NCI-H128 (cell line): Measurements from ENCODE around the gene NUAK2.

Source experiments
- DNase-seq: peaks from one replicate; lab custom pipeline; 2025; ENCODE audit not compliant: unreplicated experiment; lab: John Stamatoyannopoulos, UW

The NUAK2 gene

DNA sequence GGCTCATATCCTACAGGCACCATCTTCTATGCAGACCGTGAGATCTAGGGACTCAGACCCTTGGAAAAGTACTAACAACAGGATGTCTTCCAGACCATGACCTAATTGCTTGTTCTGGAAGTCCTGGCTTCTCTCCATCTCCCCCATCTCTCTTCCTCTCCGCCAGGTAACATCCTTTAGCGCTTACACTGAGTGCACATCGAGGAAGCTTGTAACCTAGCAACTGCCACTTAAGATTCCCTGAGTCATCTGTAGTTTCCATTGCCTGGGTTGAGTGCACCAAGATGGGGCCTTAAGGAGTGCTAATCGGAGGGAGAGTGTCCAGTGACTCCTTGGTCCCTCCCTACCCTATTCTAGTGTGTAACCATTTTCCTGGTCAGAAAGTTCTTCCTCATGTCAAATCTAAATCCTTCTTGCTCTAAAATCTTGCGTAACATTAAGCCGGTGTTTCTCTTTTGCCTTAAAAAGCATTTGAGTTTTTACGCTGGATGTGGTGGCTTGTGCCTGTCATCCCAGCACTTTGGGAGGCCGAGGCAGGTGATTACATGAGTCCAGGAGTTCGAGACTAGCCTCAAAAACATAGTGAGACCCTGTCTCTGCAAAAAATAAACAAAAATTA is 25.5 kb upstream of the NUAK2 start:
- no peak for DNase-seq

DNA sequence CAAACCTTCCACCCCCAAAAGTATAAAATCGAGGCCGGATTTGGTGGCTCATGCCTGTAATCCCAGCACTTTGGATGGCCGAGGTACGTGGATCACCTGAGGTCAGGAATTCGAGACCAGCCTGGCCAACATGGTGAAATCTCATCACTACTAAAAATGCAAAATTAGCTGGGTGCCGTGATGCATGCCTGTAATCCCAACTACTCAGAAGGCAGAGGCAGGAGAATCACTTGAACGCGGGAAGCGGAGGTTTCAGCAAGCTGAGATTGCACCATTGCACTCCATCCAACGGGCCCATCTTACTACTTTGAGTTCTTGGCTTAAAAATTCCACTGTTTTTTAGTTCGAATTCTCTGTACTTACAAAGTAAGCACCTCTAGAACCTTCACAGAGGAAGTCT is 24.2 kb upstream of the NUAK2 start:
- no peak for DNase-seq

DNA sequence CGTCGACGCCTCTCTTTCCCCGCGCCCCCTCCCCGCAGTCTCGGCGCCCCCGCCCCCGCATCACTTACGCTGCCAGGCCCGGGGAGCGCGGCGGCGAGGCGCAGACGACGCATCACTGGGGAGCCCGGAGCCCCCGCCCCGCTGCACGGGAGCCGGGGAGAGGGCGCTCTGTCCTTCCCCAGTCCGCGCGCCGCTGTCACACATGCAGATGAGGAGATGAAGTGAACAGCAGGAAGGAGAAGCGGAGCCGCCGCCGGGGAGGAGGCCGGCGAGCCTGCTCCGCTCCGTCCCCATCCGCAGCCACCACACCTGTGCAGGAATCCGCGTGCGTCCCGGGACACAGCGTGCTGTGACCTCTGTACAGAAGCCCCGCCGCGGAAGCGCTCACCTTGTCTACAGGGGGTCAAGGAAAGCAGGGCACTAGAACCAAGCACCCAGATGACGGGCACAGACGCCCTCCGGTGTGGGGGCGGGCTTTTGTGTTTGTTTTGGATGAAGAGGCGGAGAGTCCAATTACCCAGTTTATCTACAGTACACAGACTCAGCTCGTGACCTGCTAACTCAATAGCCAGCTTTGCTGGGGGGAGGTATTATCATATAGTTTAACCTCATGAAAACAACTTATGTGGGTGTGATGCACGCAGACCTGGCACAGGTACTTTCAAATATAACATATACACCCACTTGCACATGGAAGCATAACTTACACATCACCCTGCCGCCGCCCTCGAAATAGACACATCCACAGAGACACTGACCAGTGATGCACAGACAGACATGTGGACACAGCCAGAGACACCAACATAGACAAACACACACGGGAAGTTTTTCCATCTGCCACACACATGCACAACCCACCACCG is 22.8 kb upstream of the NUAK2 start:
- no peak for DNase-seq

DNA sequence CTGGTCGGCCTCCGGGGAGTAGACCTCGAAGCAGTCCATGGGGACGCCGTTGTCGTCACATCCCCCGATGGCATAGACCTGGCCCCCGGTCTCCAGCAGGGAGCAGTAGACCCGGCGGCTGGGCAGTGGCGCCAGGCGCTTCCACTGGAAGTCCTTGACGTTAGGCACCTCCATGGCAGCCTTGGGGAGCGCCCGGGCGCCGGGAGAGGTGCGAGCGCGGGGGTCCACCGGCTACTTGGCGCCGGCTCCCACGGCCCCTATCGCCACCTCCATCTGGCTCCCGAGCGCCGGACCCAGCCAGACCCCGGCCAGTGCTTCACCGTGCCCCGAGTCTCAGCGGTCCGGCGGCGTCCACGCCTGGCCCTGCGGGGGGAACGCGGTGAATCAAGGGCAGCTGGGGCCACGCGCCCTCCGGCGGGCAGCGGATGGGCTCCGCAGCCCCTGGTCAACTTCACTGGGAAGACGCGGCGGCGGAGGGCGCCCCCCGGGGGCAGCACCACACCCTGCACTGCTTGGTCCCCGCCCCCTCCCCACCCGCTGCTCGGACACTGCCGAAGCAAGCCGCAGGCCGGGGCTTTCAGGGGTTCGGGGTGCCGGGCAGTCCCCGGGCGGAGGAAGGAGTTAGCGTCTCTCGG is 22.0 kb upstream of the NUAK2 start:
- DNase-seq: no peak

DNA sequence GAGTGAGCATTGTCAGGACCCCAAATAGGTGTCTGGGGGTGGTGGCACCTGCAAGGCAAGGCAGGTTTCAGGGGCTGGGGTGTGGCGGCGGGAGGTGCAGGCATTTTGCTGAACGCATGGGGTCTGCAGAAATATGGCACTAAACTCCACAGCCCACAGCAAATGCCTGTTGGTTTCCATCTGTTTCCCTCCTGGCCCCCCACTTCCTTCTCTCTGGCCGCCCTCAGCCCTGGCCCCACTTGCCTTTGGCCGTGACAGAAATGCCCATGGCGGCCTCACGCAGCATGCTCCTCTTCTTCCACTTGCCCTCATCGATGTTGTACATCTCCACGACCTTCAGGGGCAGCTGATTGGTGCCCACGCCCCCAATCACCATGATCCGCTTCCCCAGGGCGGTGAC is 21.4 kb upstream of the NUAK2 start:
- no peak for DNase-seq

DNA sequence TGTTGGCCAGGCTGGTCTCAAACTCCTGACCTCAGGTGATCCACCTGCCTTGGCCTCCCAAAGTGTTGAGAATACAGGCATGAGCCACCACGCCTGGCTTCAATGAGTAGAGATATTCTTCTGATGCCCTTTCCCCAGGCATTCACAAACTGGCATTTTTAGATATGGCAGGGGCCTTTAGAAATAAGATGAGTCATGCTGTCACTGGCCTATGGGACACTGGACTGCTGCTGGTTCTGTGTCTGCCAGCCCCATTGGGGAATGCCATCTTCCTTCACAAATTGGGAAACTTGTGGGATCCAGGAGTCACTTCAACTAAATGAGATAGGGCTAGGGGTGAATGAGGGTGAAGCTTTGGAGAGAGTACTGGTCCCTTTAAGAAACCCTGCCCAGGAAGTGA is 19.1 kb upstream of the NUAK2 start:
- DNase-seq: no peak

DNA sequence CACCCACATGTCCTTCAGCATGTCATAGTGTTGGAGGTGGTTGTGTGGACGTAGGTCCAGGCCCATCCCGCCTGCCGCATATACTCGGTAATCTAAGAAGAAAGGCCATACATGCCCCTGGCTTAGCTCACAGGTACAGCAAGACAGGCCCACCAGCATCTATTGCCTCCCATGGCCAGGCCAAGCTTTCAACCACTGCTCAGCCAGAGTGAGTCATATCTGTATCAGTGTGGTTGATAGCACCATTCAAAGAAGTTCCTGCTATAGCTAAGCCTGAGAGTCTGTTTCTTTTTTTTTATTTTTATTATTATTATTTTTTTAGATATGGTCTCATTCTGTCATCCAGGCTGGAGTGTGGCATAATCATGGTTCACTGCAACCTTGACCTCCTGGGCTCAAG is 18.2 kb upstream of the NUAK2 start:
- DNase-seq: no peak

DNA sequence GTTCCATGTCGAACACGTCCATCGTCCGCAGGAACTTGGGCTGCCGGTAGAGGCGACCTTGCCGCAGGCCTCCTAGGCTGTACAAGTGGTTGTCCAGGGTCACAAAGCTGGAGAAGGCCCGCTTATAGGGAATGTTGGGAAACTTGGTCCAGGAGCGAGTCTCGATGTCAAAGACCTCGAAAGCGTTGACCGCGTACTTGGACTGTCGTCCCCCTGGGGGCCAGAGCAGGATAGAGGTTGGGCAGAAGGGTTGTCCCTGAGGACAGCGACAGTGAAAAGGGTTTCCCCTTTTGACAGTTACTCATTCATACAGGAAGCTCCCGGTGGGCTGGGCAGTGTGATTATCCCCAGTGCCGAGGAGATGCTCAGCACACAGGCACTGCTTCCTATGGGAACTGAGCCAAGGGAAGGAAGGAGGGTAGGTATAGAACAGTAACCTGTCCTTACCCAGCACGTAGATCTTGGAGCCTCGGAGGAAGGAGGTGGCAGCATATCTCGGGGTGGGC is 17.7 kb upstream of the NUAK2 start:
- no peak for DNase-seq

DNA sequence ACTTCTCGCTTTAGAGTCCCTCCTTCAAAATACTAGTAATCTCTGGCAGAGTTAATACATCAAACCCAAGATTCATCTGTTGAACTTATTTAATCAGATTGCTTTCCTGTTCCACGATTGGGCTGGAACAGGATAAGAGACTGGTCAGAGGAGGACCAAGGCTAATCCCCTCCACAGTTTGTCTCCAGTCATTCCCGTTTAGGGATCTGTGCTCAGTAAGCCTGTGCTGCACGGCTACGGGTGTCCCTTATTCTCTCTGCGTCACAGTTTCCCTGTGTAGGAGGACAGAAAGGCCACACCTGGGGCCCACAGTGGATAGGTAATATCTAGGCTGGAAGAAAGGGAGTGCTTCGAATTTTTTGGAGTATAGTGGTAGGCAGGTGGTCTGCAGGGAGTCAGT is 16.5 kb upstream of the NUAK2 start:
- DNase-seq: no peak

DNA sequence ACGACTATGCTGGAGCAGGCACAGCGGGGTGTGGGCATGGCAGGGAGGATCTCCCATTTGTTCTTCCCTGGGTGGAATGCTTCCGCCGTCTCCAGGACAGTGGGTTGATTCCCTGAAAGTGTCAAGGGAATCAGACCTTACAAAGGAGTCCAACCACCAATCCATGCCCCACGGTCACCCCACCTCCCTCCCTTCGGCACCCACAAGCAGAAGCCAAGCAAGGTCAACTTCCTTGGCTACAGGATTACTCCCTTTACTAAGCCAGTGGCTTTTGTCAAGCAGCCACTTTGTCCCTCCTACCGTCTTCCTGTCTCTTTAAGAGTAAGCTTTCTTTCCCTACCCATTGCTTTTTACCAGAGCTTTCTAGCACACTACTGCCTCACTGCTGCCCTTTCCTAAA is 15.9 kb upstream of the NUAK2 start:
- no peak for DNase-seq

DNA sequence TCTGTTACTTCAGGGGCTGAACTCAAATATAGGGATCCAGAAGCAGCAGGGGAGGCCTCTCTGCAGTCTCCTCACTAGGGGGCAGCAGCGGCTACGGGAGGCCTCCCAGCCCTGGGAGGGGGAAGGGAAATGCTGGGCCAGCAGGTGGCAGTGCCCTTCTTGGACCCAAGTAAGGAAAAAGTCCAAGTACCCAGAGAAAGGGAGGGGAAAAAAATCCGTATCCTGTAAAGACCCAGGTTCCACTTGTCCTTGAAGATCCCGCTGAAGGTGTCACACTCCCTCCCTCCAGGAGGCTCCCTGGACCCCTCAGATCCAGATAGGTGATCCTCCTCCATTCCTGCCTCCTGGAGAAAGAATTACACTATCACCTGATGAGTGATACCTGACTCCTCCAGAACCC is 14.1 kb upstream of the NUAK2 start:
- DNase-seq: peak; percentile 70

DNA sequence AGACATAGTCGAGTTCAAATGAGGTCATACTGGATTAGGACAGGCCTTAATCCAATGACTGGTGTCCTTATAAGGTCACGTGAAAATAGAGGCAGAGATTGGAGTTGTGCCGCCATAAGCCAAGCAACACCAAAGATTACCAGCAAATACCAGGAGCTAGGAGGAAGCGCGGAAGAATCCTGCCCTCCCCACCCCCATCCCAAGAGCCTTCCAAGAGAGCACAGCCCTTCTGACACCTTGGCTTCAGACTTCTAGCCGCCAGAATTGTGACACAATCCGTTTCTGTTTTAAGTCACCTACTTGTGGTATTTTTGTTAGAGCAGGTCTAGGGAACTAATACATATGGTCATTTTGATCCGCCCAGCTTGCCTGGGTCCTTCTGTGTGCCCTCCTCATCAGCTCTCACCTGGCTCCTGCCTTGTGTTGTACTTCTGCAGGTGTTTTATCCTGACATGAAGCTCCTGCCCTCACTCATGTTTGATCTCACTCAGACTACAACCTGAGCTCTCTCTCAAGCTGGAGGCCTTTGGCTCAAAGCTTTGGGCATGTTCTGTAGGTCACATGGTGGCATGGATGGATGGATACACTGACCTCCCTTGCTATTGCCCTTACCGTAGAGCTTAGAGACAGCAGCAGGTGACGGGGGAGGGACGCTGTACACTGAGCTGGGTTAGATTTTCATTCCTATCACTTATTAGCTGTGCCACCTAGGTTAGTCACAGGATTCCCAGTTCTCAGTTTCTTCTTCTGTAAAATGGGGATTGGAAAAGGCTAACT is 10.7 kb upstream of the NUAK2 start:
- no peak for DNase-seq

DNA sequence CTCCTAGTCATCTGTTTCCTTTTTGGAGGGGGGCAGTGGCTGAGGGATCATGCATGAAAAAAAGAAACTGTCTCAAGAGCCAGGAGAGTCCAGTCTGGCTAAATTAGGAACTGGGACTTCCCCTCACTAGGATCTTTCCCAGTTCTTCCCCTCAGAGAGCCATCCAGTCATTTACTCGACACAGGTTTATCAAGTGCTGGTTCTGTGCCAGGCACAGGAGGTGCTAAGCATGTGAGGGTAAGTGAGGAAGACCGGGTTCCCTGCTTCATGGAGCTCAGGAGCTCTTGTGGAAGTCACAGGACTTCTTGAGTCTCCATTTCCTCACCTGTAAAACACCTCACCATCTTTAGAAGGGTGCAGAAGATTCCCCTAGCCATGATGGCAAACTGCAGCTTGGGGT is 8.6 kb upstream of the NUAK2 start:
- no peak for DNase-seq

DNA sequence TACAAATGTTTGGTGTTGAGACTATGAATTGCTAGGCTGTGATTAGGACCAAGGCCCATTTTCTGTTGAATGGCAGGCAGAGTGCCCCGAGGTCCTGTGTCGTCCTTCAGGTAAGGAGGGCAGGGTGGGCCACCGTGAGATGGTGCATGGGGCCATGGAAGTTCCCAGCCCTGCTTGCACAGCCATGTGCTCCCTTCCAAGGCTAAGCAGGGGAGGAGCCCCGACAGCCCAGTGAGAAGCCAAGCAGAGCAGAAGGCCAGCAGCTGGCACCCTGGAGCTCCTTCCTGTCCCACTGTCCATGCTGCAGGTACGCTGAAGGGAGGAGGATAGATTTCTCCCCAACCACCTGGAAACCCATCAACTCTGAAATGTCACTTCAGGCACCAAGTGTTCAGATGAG is 8.2 kb upstream of the NUAK2 start:
- no peak for DNase-seq

DNA sequence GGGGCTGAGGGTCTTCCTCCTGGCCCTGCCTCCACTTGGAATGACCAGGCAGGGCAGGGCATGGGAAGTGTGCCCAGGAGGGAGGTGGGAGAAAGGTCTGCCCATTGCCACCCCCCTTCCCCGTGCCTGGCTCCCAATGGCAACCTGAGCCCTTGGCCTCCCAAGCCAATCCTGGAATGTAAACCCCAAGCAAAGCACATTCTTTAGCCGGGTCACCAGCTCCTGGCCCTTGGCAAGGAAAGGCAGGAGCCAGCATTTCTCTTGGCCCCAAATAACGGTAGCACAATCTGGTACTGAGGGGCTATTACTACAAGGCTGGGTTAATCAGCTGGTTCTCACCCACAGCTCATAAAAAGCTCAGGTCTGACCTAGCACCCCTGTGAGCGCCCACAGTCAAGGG is 6.9 kb upstream of the NUAK2 start:
- DNase-seq: no peak

DNA sequence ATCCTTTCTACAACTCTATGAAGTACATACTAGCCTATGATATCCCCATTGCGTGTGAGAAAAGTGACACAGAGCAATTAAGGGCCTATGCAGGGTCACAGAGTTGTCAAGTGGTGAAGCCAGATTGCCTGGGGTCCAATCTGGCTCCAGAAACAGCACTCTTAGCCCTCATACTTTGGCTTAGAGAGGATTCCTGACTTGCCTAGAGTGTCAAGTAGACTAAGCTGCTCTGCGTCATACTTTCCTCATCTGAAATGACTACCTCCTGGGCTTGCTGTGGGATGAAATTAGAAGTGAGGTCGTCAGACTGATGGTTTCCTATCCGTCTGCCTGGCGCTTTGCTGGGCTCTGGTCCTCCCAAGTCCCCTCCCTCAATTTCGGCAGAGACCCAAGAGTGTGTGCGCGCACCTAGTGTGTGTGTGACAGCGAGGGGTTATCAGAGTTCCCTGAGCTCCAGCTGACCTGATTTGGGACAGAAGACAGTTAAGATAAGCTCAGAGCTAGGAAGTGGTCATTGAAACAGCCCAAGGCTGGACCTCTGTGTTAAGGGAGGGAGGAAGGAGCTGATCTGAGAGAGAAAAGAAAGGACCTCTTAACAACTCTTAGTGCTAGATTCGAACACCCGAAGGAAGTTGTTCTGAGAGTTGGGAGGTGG is 5.4 kb upstream of the NUAK2 start:
- no peak for DNase-seq

DNA sequence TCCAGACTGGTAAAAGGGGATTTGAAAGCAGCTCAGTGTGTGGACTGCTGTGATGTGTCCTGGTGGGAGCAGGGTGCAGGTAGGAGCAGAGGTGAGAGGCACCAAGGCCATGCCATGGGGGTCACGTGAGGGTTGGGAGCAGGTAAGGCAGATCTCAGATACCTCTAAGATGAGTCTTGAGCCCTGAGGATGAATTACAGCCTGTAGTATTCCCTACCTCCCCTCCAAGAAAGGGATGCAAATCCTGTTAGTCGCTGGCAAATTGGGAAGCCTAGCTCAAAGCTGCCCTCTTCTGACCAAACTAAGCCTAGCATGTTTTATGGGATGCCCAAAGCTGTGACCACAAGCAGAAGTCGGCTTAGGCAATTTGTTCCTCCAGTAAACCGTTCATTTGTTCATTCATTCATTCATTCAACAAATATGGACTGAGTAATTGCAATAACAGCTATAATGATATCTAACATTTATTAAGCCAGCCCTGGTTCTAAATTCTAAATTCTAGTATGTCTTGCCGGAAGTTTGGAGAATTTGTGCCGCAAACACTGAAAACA is 3.9 kb upstream of the NUAK2 start:
- peak; percentile 69 for DNase-seq

DNA sequence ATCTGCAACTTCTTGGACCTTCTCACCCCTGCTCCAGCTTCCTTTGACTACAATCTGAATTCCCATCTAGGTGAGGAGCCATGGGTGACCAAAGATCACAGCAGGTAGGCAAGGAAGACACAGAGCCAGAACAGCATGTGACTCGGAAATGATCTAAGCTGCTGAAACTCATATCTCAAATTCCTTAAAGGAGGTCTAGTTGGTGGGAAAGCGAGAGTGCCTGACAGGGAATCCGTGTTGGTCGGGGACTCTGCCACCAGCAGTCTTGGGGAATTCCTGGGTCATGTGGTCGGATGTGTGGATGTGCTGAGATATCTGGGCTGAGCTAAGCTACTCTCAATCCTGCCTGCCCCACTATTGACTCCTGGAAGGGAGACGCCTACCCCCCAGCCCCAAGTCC is 3.2 kb upstream of the NUAK2 start:
- no peak for DNase-seq

DNA sequence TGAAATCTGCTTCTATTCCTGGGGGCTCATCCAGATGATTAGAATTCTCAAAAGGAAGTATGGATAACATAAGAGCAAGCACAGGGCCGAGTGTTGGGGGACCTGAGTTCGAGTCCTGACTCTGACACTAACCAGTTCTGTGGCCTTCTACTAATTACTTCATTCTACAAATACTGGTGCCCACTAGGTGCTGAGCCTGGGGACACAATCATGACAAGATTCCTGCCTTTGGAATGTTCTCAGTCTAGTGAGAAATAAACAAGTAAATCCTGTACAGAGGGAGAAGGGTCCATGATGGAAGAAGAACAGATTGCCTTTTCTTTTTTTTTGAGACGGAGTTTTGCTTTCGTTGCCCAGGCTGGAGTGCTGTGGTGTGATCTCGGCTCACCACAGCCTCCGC is 2.2 kb upstream of the NUAK2 start:
- no peak for DNase-seq

DNA sequence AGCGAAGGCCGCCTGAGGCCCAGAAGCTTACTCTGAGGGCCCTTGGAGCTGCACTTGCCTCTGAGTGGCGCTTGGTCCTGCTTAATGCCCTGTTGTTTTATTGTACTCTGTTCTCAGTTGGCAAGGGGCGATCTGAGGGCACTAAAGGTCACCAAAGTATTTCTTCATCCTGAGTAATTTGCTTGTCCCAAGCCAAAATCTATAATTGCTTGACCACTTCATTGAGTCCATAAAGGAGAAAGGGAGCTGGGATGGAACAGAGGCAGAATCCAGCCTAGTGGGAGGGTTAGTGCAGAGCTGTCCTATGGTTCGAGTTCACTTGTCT is 376 bp upstream of the NUAK2 start:
- no peak for DNase-seq
